Measurements from ENCODE around the gene DNAL1. TPM values are rescaled to one million over a fixed set of nuclear protein-coding genes. Genes with fewer than 3 reads are reported as not detected.
A peak's percentile ranks its signal among the peaks of the same experiment; 100 is the strongest.

DNAL1 gene
- polyA plus RNA-seq, 1 of the 3 experiments (the other 2 are of a cell fraction) = 2.6 TPM

- H3K27me3 ChIP-seq (ENCODE audit: insufficient read depth) = no peaks in the 10 kb centered on the region
- no peak overlapping the region for H3K4me2 ChIP-seq
- no peak overlapping the region for H3K27ac ChIP-seq (ENCODE audit: low read depth in 2 of 2, low read length in 1 of 2)
- H3K79me2 ChIP-seq (ENCODE audit: insufficient read depth) = no peaks in the 10 kb centered on the region
- no peak overlapping the region for H3K4me3 ChIP-seq (ENCODE audit: low read depth in 2 of 2, low read length in 1 of 2)
- no peak for DNase-seq
- H3F3A ChIP-seq (replicated peaks; ENCODE audit: insufficient read depth) = peaks cover 6% of the 10 kb centered on the region
- H2AFZ ChIP-seq (ENCODE audit: low read depth) = no peak overlapping the region
- no peaks in the 10 kb centered on the region for H3K9me2 ChIP-seq
- no peaks in the 10 kb centered on the region for H4K20me1 ChIP-seq (ENCODE audit: insufficient read depth)
- 0 out of 4 replicates have a peak, but pooled peaks cover 0 to 6% of the 10 kb centered on the region in 2 experiments for H3K4me1 ChIP-seq (ENCODE audit: control insufficient read depth in 1 of 2, insufficient read depth in 2 of 2, low read depth in 1 of 2, low read length in 1 of 2)
- 56% methylated on average over 2 of the region's 2 CpGs for WGBS (ENCODE audit: low lambda C conversion rate)
- no peak overlapping the region for H3K9ac ChIP-seq
- ChIA-PET CTCF (no interaction called here), POLR2A (no interaction called here)
- no peak for TF ChIP-seq NRF1 (IDR thresholded peaks at IDR 0.05; ENCODE audit: low read depth, low read length)
- TF ChIP-seq SIN3A (IDR thresholded peaks at IDR 0.05; ENCODE audit: borderline replicate concordance, low read depth, low read length) = no peak
- TF ChIP-seq JUND (IDR thresholded peaks at IDR 0.05) = no peak
- no peak for TF ChIP-seq GABPA (IDR thresholded peaks at IDR 0.05; ENCODE audit: low read depth)
- no peak for TF ChIP-seq USF1 (IDR thresholded peaks at IDR 0.05; ENCODE audit: borderline replicate concordance, low read depth)
- TF ChIP-seq EP300 (IDR thresholded peaks at IDR 0.05; ENCODE audit: borderline replicate concordance in 1 of 2, low read depth in 1 of 2, low read length in 1 of 2) = no peak
- TF ChIP-seq PBX3 (IDR thresholded peaks at IDR 0.05) = no peak
- no peak for TF ChIP-seq GATA2 (CRISPR knock-in tag; IDR thresholded peaks at IDR 0.05)
- no peak for TF ChIP-seq REST (IDR thresholded peaks at IDR 0.05; ENCODE audit: low read depth, low read length)
- no peak for TF ChIP-seq EZH2phosphoT487 (IDR thresholded peaks at IDR 0.05; ENCODE audit: borderline replicate concordance, low read depth)
- TF ChIP-seq FOXM1 (IDR thresholded peaks at IDR 0.05; ENCODE audit: low read depth) = no peak
- TF ChIP-seq MEF2A (IDR thresholded peaks at IDR 0.05; ENCODE audit: borderline replicate concordance, low read depth) = no peak
- H3K36me3 ChIP-seq (replicated peaks in 1 of 2; ENCODE audit: control insufficient read depth in 1 of 2, insufficient read depth in 2 of 2, low read length in 1 of 2) = peaks cover 3 to 40% of the 10 kb centered on the region in 2 experiments
- H3K9me3 ChIP-seq = no peaks in the 10 kb centered on the region
Measured at GRCh38 chr14:73695082-73695481, 50.3 kb downstream of the DNAL1 start.

GRCh38 chr14:73695997-73696396 is 51.2 kb downstream of the DNAL1 start:
- Histone ChIP-seq H3K9me2 (no peaks in the 10 kb centered on the region), H3K79me2 (ENCODE audit: insufficient read depth) (no peaks in the 10 kb centered on the region), H4K20me1 (ENCODE audit: insufficient read depth) (no peaks in the 10 kb centered on the region), H3K9ac (no peak overlapping the region), H2AFZ (ENCODE audit: low read depth) (no peak overlapping the region), H3K27ac (ENCODE audit: low read depth in 2 of 2, low read length in 1 of 2) (peak overlapping the region in 1 of 2 experiments; percentile 50; a peak in 2 of 4 replicates), H3K9me3 (no peaks in the 10 kb centered on the region), H3K4me2 (no peak overlapping the region), H3F3A (replicated peaks; ENCODE audit: insufficient read depth) (peaks cover 6% of the 10 kb centered on the region), H3K36me3 (replicated peaks in 1 of 2; ENCODE audit: control insufficient read depth in 1 of 2, insufficient read depth in 2 of 2, low read length in 1 of 2) (peaks cover 3 to 33% of the 10 kb centered on the region in 2 experiments), H3K4me1 (ENCODE audit: control insufficient read depth in 1 of 2, insufficient read depth in 2 of 2, low read depth in 1 of 2, low read length in 1 of 2) (0 out of 4 replicates have a peak, but pooled peaks cover 0 to 6% of the 10 kb centered on the region in 2 experiments), H3K27me3 (ENCODE audit: insufficient read depth) (no peaks in the 10 kb centered on the region), H3K4me3 (ENCODE audit: low read depth in 2 of 2, low read length in 1 of 2) (no peak overlapping the region)
- CTCF ChIA-PET = interaction anchor here (0.6 to 0.7 kb wide), 2 partner anchors 8 to 50 kb away, joined by 3 read pairs; no protein-coding TSS in a partner anchor
- no peak for DNase-seq
- POLR2A ChIA-PET = no interaction called here
- WGBS (ENCODE audit: low lambda C conversion rate) = 90% methylated on average over 2 of the region's 2 CpGs
- TF ChIP-seq NFIC (IDR thresholded peaks at IDR 0.05; ENCODE audit: borderline replicate concordance) = no peak
- no peak for TF ChIP-seq RXRA (IDR thresholded peaks at IDR 0.05; ENCODE audit: borderline replicate concordance, low read depth)
- no peak for TF ChIP-seq EP300 (IDR thresholded peaks at IDR 0.05; ENCODE audit: borderline replicate concordance in 1 of 2, low read depth in 1 of 2, low read length in 1 of 2)
- no peak for TF ChIP-seq ELF1 (IDR thresholded peaks at IDR 0.05)
- no peak for TF ChIP-seq MAX (IDR thresholded peaks at IDR 0.05; ENCODE audit: low read depth)
- TF ChIP-seq FOXM1 (IDR thresholded peaks at IDR 0.05; ENCODE audit: low read depth) = no peak
- TF ChIP-seq USF2 (IDR thresholded peaks at IDR 0.05; ENCODE audit: borderline replicate concordance, low read depth, low read length) = no peak
- TF ChIP-seq TCF12 (IDR thresholded peaks at IDR 0.05) = no peak
- TF ChIP-seq IRF3 (IDR thresholded peaks at IDR 0.05; ENCODE audit: low read depth, low read length) = no peak
